ENCODE data around the gene MACF1. TPM values are rescaled to one million over a fixed set of nuclear protein-coding genes. Genes with fewer than 3 reads are reported as not detected.
A peak's percentile ranks its signal among the peaks of the same experiment; 100 is the strongest.

Gene MACF1
- total RNA-seq, 4 donors from 2014 or later = 210 to 602 (median 573) TPM

DNA sequence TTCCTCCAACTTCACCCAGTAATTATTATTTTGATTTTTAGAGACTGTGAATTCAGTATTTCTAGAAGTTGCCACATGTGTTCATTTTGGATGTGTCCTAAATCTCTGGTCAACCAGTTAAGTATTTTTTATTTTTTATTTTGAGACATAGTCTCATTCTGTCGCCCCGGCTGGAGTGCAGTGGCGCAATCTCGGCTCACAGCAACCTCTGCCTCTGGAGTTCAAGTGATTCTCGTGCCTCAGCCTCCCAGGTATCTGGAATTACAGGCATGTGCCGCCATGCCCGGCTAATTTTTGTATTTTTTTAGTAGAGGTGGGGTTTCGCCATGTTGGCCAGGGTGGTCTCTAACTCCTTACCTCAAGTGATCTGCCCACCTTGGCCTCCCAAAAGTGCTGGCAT lies 8.0 kb downstream of the MACF1 start:
- H3K36me3 ChIP-seq = no peaks in the 10 kb centered on the region
- H3K27ac ChIP-seq = no peak overlapping the region
- H3K4me1 ChIP-seq = peaks cover 5 to 11% of the 10 kb centered on the region in 2 donors
- H3K9me3 ChIP-seq = no peaks in the 10 kb centered on the region
- TF ChIP-seq, protein P1, sequence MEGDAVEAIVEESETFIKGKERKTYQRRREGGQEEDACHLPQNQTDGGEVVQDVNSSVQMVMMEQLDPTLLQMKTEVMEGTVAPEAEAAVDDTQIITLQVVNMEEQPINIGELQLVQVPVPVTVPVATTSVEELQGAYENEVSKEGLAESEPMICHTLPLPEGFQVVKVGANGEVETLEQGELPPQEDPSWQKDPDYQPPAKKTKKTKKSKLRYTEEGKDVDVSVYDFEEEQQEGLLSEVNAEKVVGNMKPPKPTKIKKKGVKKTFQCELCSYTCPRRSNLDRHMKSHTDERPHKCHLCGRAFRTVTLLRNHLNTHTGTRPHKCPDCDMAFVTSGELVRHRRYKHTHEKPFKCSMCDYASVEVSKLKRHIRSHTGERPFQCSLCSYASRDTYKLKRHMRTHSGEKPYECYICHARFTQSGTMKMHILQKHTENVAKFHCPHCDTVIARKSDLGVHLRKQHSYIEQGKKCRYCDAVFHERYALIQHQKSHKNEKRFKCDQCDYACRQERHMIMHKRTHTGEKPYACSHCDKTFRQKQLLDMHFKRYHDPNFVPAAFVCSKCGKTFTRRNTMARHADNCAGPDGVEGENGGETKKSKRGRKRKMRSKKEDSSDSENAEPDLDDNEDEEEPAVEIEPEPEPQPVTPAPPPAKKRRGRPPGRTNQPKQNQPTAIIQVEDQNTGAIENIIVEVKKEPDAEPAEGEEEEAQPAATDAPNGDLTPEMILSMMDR (IDR thresholded peaks at IDR 0.05) = no peak
- no peak for TF ChIP-seq POLR2A (IDR thresholded peaks at IDR 0.05)
- intact Hi-C loops (cut with DNase I; ENCODE audit: low total_unique reads) = no loop called here
- H3K4me3 ChIP-seq = no peak overlapping the region
- DNase-seq = no peak
- H3K27me3 ChIP-seq = no peaks in the 10 kb centered on the region

DNA sequence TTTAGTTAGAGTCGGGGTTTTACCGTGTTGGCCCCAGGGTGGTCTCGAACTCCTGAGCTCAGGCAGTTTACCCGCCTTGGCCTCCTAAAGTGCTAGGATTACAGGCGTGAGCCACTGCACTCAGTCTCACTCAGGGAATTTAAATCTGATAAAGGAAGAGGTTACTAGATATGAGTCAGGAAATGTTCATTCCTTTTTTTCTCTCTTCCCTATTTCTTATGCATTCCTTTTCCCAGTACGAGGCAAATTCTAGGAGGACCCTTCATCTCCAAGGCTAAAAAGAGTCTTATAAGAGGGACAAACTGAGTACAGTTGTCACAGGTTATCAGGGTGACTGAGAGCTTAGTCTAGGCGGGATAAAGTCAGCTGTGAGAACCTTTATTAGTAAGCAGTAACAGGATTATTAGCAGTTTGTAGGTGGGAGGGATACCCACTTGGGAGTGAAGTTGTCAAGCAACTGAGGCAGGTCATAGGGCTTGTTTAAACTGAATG lies 9.1 kb downstream of the MACF1 start:
- TF ChIP-seq POLR2A (IDR thresholded peaks at IDR 0.05) = no peak
- TF ChIP-seq, protein P1 (IDR thresholded peaks at IDR 0.05) = no peak
- Histone ChIP-seq H3K9me3 (no peaks in the 10 kb centered on the region), H3K4me1 (peaks cover 5 to 11% of the 10 kb centered on the region in 2 donors), H3K27me3 (no peaks in the 10 kb centered on the region), H3K36me3 (no peaks in the 10 kb centered on the region), H3K27ac (peak overlapping the region; percentile 64 to 74), H3K4me3 (no peak overlapping the region)
- intact Hi-C loops (cut with DNase I; ENCODE audit: low total_unique reads) = no loop called here
- no peak for DNase-seq

DNA sequence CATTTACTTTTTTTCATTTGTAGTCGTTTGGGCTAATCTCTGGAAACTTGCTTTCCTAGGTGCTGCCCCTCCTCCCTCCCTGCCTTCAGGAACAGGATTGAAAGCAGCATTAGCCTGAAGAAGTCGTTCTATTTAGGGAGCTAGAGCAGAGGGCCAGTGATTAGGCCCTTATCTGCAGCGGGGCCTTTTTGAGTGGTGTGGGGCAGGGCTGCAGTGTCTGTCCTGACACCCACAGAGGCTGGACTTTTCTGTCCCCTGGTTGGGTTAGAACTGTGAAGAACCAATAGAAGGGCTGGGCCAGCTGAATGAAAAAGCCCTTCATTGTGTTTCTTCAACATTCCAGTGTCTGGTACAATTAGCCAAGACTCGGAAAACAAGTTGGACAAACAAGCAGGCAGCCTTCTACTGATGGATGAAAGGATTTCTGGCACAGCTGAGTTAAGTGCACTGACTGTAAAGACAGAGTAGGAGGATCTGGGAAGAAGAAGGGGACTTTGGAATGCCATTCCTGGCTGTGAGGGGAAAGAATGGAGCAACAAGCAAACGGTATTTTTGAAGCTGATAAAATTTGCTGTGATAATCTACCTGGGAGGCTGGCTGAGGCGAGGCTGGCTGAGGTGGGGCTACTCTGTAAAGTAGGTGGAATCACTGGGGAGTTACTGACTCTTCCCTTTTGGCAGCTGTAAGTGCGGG lies 9.7 kb downstream of the MACF1 start:
- TF ChIP-seq, protein P1 (IDR thresholded peaks at IDR 0.05) = no peak
- TF ChIP-seq POLR2A (IDR thresholded peaks at IDR 0.05) = no peak
- no peaks in the 10 kb centered on the region for H3K9me3 ChIP-seq
- DNase-seq = no peak
- intact Hi-C loops (cut with DNase I; ENCODE audit: low total_unique reads) = no loop called here
- H3K4me3 ChIP-seq = no peak overlapping the region
- no peaks in the 10 kb centered on the region for H3K27me3 ChIP-seq
- peaks cover 5 to 11% of the 10 kb centered on the region in 2 donors for H3K4me1 ChIP-seq
- no peaks in the 10 kb centered on the region for H3K36me3 ChIP-seq
- peak overlapping the region; percentile 64 to 74 for H3K27ac ChIP-seq

GRCh38 chr1:39214714-39214997 lies 10.2 kb downstream of the MACF1 start:
- no peaks in the 10 kb centered on the region for H3K27me3 ChIP-seq
- H3K27ac ChIP-seq = peak overlapping the region; percentile 64 to 74
- H3K36me3 ChIP-seq = no peaks in the 10 kb centered on the region
- peaks cover 5 to 11% of the 10 kb centered on the region in 2 donors for H3K4me1 ChIP-seq
- DNase-seq = no peak
- intact Hi-C loops (cut with DNase I; ENCODE audit: low total_unique reads) = no loop called here
- H3K9me3 ChIP-seq = no peaks in the 10 kb centered on the region
- H3K4me3 ChIP-seq = no peak overlapping the region
- no peak for TF ChIP-seq POLR2A (IDR thresholded peaks at IDR 0.05)
- TF ChIP-seq, protein P1 (IDR thresholded peaks at IDR 0.05) = no peak

DNA sequence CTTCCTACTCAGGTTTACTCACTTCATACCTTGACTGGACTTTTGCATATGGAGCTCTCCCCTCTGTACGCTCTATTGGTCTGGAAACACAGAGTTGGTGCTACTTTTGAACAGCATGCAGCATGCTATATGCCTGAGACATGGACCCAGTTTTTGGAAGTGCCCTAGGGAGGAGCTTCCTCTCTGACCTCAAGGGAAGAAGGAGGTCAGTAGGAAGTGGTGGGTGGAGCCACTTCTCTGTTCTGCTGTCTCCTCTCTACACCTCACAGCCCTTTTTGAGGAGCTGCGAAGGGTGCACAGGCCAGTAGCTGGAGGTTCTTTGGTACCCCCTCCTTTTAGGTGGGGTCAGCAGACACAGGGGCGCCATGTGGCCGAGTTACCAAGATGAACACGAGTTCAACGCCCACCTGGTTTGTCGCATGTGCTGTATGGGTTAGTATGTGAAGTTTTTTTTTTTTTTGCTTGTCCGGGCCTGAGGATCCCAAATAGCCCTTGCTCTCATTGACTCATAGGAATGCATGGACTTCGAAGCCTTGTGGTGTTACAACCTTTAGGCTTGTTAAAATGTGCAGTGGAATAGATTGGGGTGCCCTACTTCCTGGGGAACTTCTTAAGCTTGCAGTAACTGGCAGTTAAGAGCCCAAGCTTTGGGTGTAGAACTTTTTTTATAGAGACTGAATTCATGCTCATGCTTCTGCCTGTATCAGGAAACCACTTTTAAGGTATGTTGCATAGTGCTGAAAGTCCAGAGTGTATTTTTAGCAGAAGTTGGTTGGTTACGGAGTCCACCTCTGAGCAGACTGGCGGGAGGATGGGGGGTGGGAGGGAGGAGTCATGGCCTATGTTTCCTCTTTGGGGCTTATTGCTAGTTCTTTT lies 10.7 kb downstream of the MACF1 start:
- TF ChIP-seq, protein P1 (IDR thresholded peaks at IDR 0.05) = no peak
- TF ChIP-seq POLR2A (IDR thresholded peaks at IDR 0.05) = no peak
- no peaks in the 10 kb centered on the region for H3K27me3 ChIP-seq
- H3K27ac ChIP-seq = peak overlapping the region; percentile 64 to 74
- no peak for DNase-seq
- H3K4me1 ChIP-seq = peaks cover 5 to 11% of the 10 kb centered on the region in 2 donors
- intact Hi-C loops (cut with DNase I; ENCODE audit: low total_unique reads) = no loop called here
- no peaks in the 10 kb centered on the region for H3K36me3 ChIP-seq
- no peaks in the 10 kb centered on the region for H3K9me3 ChIP-seq
- H3K4me3 ChIP-seq = no peak overlapping the region

Data from uterus (tissue), 4 donors.